K562 (cell line): ENCODE data around the gene FCER2. TPM values are rescaled to one million over a fixed set of nuclear protein-coding genes. Genes with fewer than 3 reads are reported as not detected.

Experiments
- ATF1 ChIP-seq, 2 experiments: fragments of 450-650 bp in 1 of 2; IDR thresholded peaks; 2 replicates each; pipeline ENCODE4 v1.6.1; 2016; ENCODE audit warnings: missing compliant biosample characterization in 1 of 2, missing genetic modification characterization in 1 of 2
- ELK3 ChIP-seq: fragments of 450-650 bp; formaldehyde crosslinking; IDR thresholded peaks from 2 replicates; pipeline ENCODE4 v1.4.0; 2020; ENCODE audit warnings: mild to moderate bottlenecking
- FOXP1 ChIP-seq: sonication (generic); formaldehyde crosslinking; IDR thresholded peaks from 2 replicates; pipeline ENCODE4 v1.8.0; 2022; ENCODE audit warnings: mild to moderate bottlenecking, missing genetic modification reagents
- GATAD2A ChIP-seq: fragments of 450-650 bp; IDR thresholded peaks from 2 replicates; pipeline ENCODE4 v1.6.1; 2017
- GTF2B ChIP-seq: IDR thresholded peaks from 2 replicates; pipeline ENCODE4 v1.6.1; 2011; ENCODE audit not compliant: insufficient read length; ENCODE audit errors: extremely low read depth
- KAT8 ChIP-seq: fragments of 450-650 bp; IDR thresholded peaks from 2 replicates; pipeline ENCODE4 v1.6.1; 2016; ENCODE audit warnings: low read depth, mild to moderate bottlenecking
- MEIS2 ChIP-seq: fragments of 450-650 bp; IDR thresholded peaks from 2 replicates; pipeline ENCODE4 v1.6.1; 2014; ENCODE audit warnings: mild to moderate bottlenecking; ENCODE audit not compliant: partially characterized antibody
- RB1 ChIP-seq: fragments of 450-650 bp; IDR thresholded peaks from 2 replicates; pipeline ENCODE4 v1.6.1; 2017; ENCODE audit warnings: low read depth, mild to moderate bottlenecking
- RBM22 ChIP-seq: fragments of 200-400 bp; formaldehyde crosslinking; IDR thresholded peaks from 2 replicates; pipeline ENCODE4 v1.6.1; 2018; ENCODE audit warnings: low read length, low read depth; ENCODE audit not compliant: poor library complexity, severe bottlenecking
- RCOR1 ChIP-seq, 2 experiments: IDR thresholded peaks; 2 replicates each; pipeline ENCODE4 v1.6.1; 2012; ENCODE audit warnings: low read depth in 2 of 2, low read length in 2 of 2, borderline replicate concordance in 1 of 2, improper control_type of control experiment in 1 of 2
- SAFB ChIP-seq: fragments of 200-400 bp; formaldehyde crosslinking; IDR thresholded peaks from 2 replicates; pipeline ENCODE4 v1.6.1; 2017; ENCODE audit warnings: low read depth, low read length, borderline replicate concordance
- SIX5 ChIP-seq, 2 experiments: IDR thresholded peaks; 2 replicates each; pipeline ENCODE4 v1.6.1; 2011; ENCODE audit warnings: low read length in 2 of 2, borderline replicate concordance in 1 of 2, low read depth in 1 of 2, mild to moderate bottlenecking in 1 of 2, moderate library complexity in 1 of 2; ENCODE audit not compliant: insufficient read depth in 1 of 2
- SP1 ChIP-seq: sonication (generic); formaldehyde crosslinking; IDR thresholded peaks from 2 replicates; pipeline ENCODE4 v1.8.1; 2022; ENCODE audit warnings: mild to moderate bottlenecking, missing genetic modification reagents
- STAT5A ChIP-seq: IDR thresholded peaks from 2 replicates; pipeline ENCODE4 v1.6.1; 2012; ENCODE audit warnings: low read length, inconsistent platforms, borderline replicate concordance
- TAL1 ChIP-seq: fragments of 450-650 bp; IDR thresholded peaks from 2 replicates; pipeline ENCODE4 v1.6.1; 2016; ENCODE audit warnings: mild to moderate bottlenecking
- ZFX ChIP-seq: sonication (generic); formaldehyde crosslinking; IDR thresholded peaks from 2 replicates; pipeline ENCODE4 v1.8.0; 2022; ENCODE audit warnings: mild to moderate bottlenecking, missing genetic modification reagents, moderate library complexity
- ZNF121 ChIP-seq: sonication (generic); formaldehyde crosslinking; conservative IDR thresholded peaks from 2 replicates; pipeline ENCODE4 v1.8.0; 2022; ENCODE audit warnings: missing genetic modification reagents
- ZNF217 ChIP-seq: sonication (generic); formaldehyde crosslinking; IDR thresholded peaks from 2 replicates; pipeline ENCODE4 v1.8.0; 2022; ENCODE audit warnings: mild to moderate bottlenecking, missing genetic modification reagents
- ZNF449 ChIP-seq: fragments of 250-450 bp; sonication (Bioruptor Pico); IDR thresholded peaks from 2 replicates; pipeline ENCODE4 v1.8.0; 2022; ENCODE audit warnings: moderate library complexity, mild to moderate bottlenecking, inconsistent platforms
- polyA plus RNA-seq, 8 experiments: library from polyadenylated mRNA; depleted of rRNA in 4 of 8; stranded (reverse) in 5 of 8; unstranded in 3 of 8; fragments of >200 nt; fragmentation: Nextera tagmentation in 2 of 8; fragmentation: Illumina TruSeq in 1 of 8; extraction: Ambion mirVana in 2 of 8; extraction: Trizol in 1 of 8; gene quantifications; 2 replicates each; pipeline versions ENCODE4 v1.2.1 to v1.2.3, GENCODE V29; 2011 to 2014; ENCODE audit warnings: inconsistent platforms in 1 of 8, missing spikeins in 1 of 8
- total RNA-seq, 7 experiments: library from RNA; depleted of rRNA in 6 of 7; stranded (reverse); fragments of >200 nt in 6 of 7; fragmentation: Illumina TruSeq in 2 of 7; extraction: Trizol in 2 of 7; gene quantifications; 2 replicates each; pipeline versions ENCODE4 v1.2.1 to v1.2.3, GENCODE V29; 2011 to 2021; ENCODE audit warnings: low replicate concordance in 1 of 7
- TF ChIP-seq, protein P1 (sequence below): fragments of 250-450 bp; sonication (Bioruptor Pico); IDR thresholded peaks from 2 replicates; pipeline ENCODE4 v1.5.0; 2021; ENCODE audit warnings: mild to moderate bottlenecking, borderline replicate concordance
- TF ChIP-seq, protein P2 (sequence below): fragments of 250-450 bp; sonication (Bioruptor Pico); IDR thresholded peaks from 2 replicates; pipeline ENCODE4 v1.8.0; 2022; ENCODE audit warnings: inconsistent platforms, mild to moderate bottlenecking, moderate library complexity, borderline replicate concordance

FCER2 gene
- total and polyA plus RNA-seq, 9 of the 15 experiments (the other 6 are each of a cell fraction or from before 2014, with no cell fraction given) = 0.11 TPM; not detected in 8

GRCh38 chr19:7680606-7681339, 21.2 kb downstream of the FCER2 start, which contains the start of gene TRAPPC5 (continued):
- TF ChIP-seq, protein P1, sequence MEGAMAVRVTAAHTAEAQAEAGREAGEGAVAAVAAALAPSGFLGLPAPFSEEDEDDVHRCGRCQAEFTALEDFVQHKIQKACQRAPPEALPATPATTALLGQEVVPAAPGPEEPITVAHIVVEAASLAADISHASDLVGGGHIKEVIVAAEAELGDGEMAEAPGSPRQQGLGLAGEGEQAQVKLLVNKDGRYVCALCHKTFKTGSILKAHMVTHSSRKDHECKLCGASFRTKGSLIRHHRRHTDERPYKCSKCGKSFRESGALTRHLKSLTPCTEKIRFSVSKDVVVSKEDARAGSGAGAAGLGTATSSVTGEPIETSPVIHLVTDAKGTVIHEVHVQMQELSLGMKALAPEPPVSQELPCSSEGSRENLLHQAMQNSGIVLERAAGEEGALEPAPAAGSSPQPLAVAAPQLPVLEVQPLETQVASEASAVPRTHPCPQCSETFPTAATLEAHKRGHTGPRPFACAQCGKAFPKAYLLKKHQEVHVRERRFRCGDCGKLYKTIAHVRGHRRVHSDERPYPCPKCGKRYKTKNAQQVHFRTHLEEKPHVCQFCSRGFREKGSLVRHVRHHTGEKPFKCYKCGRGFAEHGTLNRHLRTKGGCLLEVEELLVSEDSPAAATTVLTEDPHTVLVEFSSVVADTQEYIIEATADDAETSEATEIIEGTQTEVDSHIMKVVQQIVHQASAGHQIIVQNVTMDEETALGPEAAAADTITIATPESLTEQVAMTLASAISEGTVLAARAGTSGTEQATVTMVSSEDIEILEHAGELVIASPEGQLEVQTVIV = peak; percentile 97
- TF ChIP-seq SAFB (peak; percentile 97), RB1 (peak; percentile 96), RCOR1 (IDR thresholded peaks at IDR 0.05; ENCODE audit: borderline replicate concordance in 1 of 2, low read depth in 2 of 2, low read length in 2 of 2) (0 out of 4 replicates have a peak, but pooled peaks of 1 of the 2 experiments have one; percentile 15), STAT5A (no peak), GATAD2A (no peak), MEIS2 (peak; percentile 80), ATF1 (CRISPR knock-in tag; IDR thresholded peaks at IDR 0.05) (no peak), ATF1 (tag; IDR thresholded peaks at IDR 0.05) (peak; percentile 59), ZNF121 (CRISPR knock-in tag) (0 out of 2 replicates have a peak, but pooled peaks have one; percentile 3), KAT8 (no peak), ZFX (CRISPR knock-in tag) (peak; percentile 24; the same call in 1 of the 2 replicates), RBM22 (no peak), TAL1 (no peak), ELK3 (CRISPR knock-in tag) (no peak), ZNF217 (no peak), ZNF449 (no peak), GTF2B (no peak), SP1 (CRISPR knock-in tag) (peak; percentile 53; the same call in 1 of the 2 replicates), FOXP1 (CRISPR knock-in tag) (peak; percentile 80), SIX5 (IDR thresholded peaks at IDR 0.05; ENCODE audit: borderline replicate concordance in 1 of 2, insufficient read depth in 1 of 2, low read depth in 1 of 2, low read length in 2 of 2) (no peak)
- TF ChIP-seq, protein P2, sequence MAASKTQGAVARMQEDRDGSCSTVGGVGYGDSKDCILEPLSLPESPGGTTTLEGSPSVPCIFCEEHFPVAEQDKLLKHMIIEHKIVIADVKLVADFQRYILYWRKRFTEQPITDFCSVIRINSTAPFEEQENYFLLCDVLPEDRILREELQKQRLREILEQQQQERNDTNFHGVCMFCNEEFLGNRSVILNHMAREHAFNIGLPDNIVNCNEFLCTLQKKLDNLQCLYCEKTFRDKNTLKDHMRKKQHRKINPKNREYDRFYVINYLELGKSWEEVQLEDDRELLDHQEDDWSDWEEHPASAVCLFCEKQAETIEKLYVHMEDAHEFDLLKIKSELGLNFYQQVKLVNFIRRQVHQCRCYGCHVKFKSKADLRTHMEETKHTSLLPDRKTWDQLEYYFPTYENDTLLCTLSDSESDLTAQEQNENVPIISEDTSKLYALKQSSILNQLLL = no peak
